ENCODE results near the gene TPPP3.

TPPP3 gene

GRCh38 chr16:67403976-67404555, 10.8 kb upstream of the TPPP3 start:
- Histone ChIP-seq H3K4me3 (ENCODE audit: low read depth, low read length) (no peak overlapping the region), H3K9me3 (no peaks in the 10 kb centered on the region), H3K27me3 (no peaks in the 10 kb centered on the region), H3K4me1 (peaks cover 17% of the 10 kb centered on the region), H3K36me3 (no peaks in the 10 kb centered on the region)
- DNase-seq = no peak
- no peak for TF ChIP-seq CTCF (IDR thresholded peaks at IDR 0.05; ENCODE audit: low read depth, low read length)

- no peak overlapping the region for H3K4me3 ChIP-seq (ENCODE audit: low read depth, low read length)
- no peaks in the 10 kb centered on the region for H3K27me3 ChIP-seq
- TF ChIP-seq CTCF (IDR thresholded peaks at IDR 0.05; ENCODE audit: low read depth, low read length) = no peak
- H3K36me3 ChIP-seq = no peaks in the 10 kb centered on the region
- peaks cover 30% of the 10 kb centered on the region for H3K4me1 ChIP-seq
- no peaks in the 10 kb centered on the region for H3K9me3 ChIP-seq
- no peak for DNase-seq
Observed at GRCh38 chr16:67400901-67401300, 7.6 kb upstream of the TPPP3 start.

- TF ChIP-seq CTCF (IDR thresholded peaks at IDR 0.05; ENCODE audit: low read depth, low read length) = no peak
- no peaks in the 10 kb centered on the region for H3K36me3 ChIP-seq
- peak; percentile 72 for DNase-seq
- no peaks in the 10 kb centered on the region for H3K9me3 ChIP-seq
- no peaks in the 10 kb centered on the region for H3K27me3 ChIP-seq
- no peak overlapping the region for H3K4me3 ChIP-seq (ENCODE audit: low read depth, low read length)
- peaks cover 37% of the 10 kb centered on the region for H3K4me1 ChIP-seq
Observed at GRCh38 chr16:67399749-67400704, 6.7 kb upstream of the TPPP3 start.

- Histone ChIP-seq H3K36me3 (no peaks in the 10 kb centered on the region), H3K27me3 (no peaks in the 10 kb centered on the region), H3K4me3 (ENCODE audit: low read depth, low read length) (no peak overlapping the region), H3K4me1 (peaks cover 38% of the 10 kb centered on the region), H3K9me3 (no peaks in the 10 kb centered on the region)
- 0 out of 2 replicates have a peak, but pooled peaks have one; percentile 17 for TF ChIP-seq CTCF (IDR thresholded peaks at IDR 0.05; ENCODE audit: low read depth, low read length)
- DNase-seq = no peak
Observed at GRCh38 chr16:67399218-67399733, 6.0 kb upstream of the TPPP3 start.

- Histone ChIP-seq H3K4me3 (ENCODE audit: low read depth, low read length) (no peak overlapping the region), H3K27me3 (no peaks in the 10 kb centered on the region), H3K9me3 (no peaks in the 10 kb centered on the region), H3K36me3 (no peaks in the 10 kb centered on the region), H3K4me1 (peaks cover 44% of the 10 kb centered on the region)
- TF ChIP-seq CTCF (IDR thresholded peaks at IDR 0.05; ENCODE audit: low read depth, low read length) = no peak
- DNase-seq = no peak
Observed at GRCh38 chr16:67398546-67399217, 5.4 kb upstream of the TPPP3 start.
